NT2/D1 (cell line): ENCODE measurements around the gene AANAT.

Source experiments
- SUZ12 ChIP-seq: IDR thresholded peaks from 2 replicates; pipeline ENCODE4 v1.6.1; 2011; ENCODE audit not compliant: insufficient read length, insufficient read depth; ENCODE audit errors: extremely low read depth
- YY1 ChIP-seq: IDR thresholded peaks from 2 replicates; pipeline ENCODE4 v1.6.1; 2011; ENCODE audit not compliant: insufficient read length, insufficient read depth
- ZNF274 ChIP-seq: IDR thresholded peaks from 2 replicates; pipeline ENCODE4 v1.6.1; 2011; ENCODE audit warnings: mild to moderate bottlenecking, low read depth, low read length

- TF ChIP-seq YY1 = no peak
- no peak for TF ChIP-seq SUZ12
- no peak for TF ChIP-seq ZNF274
Measured at GRCh38 chr17:76515274-76515949, 48.0 kb downstream of the AANAT start.
